ENCODE data around the gene AOC1. TPM values are rescaled to one million over a fixed set of nuclear protein-coding genes. Genes with fewer than 3 reads are reported as not detected.

The AOC1 gene
- total RNA-seq, 1 experiment from 2014 or later = 0.31 TPM

DNA sequence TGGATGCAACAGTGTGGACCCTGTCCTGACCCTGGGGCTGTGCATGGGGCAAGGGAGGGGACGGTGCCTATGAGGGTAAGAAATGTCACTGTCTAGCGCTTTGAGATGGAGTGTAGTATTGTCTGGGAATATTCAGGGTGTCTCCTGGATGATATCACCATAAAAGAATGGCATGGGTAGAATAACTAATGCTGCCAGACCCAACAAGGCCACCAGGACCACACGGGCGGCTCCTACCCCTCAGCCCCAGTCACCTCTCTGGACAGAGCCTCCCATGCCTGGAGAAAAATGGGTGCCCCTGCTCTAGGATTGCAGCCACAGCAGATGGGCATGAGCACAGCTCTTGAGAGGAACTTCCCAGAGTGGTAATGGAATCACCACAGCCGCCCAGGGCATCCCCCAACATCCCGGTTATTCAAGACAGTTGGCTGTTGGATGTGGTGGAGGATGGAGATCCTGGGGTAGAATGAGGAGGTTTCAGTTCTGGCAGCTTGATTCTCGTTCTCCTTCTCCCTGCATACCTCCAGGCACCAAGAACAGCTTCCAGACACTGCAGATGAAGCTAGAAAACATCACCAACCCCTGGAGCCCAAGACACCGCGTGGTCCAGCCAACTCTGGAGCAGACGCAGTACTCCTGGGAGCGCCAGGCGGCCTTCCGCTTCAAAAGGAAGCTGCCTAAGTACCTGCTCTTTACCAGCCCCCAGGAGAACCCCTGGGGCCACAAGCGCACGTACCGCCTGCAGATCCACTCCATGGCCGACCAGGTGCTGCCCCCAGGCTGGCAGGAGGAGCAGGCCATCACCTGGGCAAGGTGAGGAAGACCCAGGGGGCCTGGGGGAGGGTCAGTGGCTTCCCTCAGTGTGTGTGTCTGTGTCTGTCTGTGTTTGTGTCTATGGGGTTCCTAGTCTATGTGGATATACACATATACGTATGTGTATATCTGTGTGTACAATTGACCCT, 6.2 kb downstream of the AOC1 start:
- no peak for DNase-seq (ENCODE audit: low spot score)

DNA sequence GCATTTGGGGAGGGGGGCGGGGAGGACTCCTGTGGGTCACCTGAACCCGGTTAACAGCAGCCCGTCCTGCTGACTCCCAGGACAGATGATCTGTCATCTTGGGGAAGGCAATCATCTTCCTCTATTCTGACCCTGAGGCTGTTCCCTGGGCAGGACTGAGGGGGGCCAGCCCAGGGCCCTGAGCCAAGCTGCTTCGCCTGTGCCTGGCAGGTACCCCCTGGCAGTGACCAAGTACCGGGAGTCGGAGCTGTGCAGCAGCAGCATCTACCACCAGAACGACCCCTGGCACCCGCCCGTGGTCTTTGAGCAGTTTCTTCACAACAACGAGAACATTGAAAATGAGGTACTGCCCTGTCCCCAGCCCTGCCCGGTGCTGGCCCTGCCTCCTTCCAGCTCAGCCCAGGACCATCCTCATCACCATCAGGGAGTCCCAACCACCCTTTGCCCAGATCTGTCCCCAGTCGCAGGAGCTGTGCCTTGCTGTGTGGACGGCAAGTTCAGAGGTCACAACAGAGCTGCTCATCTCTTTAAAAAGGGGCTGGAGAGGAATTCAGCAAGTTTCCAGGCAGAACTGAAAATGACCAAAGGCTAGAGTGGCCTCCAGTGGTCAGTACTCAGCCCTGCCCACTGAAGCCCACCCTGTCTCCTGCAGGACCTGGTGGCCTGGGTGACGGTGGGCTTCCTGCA, 8.1 kb downstream of the AOC1 start:
- DNase-seq (ENCODE audit: low spot score) = no peak

DNA sequence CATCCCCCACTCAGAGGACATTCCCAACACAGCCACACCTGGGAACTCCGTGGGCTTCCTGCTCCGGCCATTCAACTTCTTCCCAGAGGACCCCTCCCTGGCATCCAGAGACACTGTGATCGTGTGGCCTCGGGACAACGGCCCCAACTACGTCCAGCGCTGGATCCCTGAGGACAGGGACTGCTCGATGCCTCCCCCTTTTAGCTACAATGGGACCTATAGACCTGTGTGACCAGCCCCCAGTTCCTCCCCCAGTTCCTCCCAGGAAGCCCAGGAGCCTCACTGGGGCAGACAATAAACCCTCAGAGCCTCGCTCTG, 8.6 kb downstream of the AOC1 start:
- DNase-seq (ENCODE audit: low spot score) = no peak

DNA sequence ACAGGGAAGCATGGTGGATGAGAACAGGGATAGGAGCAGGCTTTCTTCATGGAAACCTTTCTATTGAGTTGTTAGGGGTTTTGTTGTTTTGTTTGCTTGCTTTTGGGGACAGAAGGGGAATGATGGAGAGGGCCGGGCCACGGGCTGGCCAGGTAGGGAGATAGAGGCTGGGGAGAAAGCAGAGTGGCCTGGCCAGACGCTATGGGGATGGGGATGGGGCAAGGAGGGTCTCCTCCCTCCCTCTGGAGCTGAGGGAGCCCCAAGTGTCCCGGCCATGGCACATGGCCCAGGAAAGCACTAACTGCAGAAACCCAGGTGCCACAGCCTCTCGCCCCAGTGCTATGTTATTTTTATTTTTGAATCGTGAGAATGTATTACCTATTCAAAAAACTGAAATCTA, 10.0 kb downstream of the AOC1 start:
- no peak for DNase-seq (ENCODE audit: low spot score)

DNA sequence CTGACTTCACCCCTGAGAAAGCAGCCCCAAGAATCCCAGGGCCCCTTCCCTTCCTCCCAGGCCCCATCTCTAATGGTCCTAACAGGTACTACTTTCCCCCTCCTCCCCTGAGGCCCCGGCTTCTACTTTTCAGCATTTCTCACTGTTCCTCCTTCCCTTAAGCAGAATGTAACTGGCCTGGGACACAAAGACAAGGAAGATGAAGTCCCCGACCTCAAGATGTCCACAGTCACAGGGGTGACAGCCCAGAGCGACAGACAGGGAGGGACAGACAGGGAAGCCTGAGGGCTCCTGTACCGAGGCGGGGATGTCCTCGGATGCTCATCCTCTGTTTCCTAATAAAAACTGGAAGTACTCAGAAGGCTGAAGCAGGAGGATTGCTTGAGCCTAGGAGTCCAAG, 11.6 kb downstream of the AOC1 start:
- DNase-seq (ENCODE audit: low spot score) = no peak

DNA sequence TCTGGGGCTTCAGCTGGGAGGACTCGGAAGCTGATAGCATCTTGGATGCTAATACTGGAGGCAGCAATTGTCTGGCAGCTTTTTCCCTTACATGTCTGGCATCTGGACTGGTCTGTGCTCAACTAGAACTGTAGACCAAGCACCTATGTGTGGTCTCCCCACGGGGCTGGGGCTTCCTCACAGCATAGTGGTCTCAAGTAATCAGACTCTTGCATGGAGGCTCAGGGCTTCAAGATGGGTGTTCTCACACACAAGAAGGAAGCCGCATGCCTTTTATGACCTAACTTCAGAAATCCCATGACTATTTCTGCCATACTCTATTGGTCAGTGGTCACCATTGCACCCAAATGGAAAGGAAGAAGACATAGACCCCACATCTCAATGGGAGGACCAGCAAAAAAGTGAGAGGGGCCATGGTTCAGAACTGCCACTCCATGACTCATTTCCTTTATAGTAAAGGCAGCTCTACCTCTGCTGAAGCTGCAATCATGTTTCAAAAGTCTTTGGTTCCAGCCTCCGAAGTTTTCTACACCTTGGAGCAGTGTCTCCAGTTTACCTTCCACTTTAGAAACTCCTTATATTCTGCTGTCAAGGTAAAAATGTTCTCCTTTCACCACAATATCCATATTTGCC, 14.7 kb downstream of the AOC1 start:
- DNase-seq (ENCODE audit: low spot score) = no peak

DNA sequence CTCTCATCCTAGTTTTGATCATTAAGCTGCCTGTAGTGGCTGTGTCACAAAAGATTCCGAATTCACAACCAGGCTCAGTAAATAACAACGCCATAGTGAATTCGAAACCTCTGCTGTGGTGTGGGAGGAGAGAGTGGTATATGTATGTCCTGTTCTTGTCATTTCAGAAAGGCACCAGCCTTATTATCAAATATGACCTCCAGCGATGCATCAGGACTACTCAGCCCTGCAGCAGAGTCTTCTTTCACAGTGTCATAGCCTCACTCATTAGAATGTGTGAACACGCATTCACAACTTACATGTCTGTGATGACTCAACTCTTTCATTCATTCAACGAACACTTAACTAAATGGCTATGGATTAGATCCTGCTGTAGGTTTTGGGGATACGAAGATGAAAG, 15.3 kb downstream of the AOC1 start:
- no peak for DNase-seq (ENCODE audit: low spot score)

DNA sequence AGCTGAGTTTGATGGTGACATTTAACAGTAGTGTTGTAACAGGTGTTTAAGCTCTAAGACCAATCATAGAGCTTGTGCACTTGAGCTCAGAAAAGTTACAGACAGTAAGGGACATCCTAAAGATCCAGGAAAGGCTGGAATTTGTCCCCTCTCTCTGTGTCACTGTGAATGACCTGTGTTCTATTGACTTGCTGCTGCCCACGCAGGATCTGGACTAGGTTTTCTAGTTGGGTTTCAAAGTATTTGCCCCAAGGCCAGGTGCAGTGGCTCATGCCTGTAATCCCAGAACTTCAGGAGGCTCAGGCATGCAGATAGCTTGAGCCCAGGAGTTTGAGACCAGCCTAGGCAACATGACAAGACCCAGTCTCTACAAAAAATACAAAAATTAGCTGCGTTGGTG, 17.1 kb downstream of the AOC1 start:
- DNase-seq (ENCODE audit: low spot score) = no peak

DNA sequence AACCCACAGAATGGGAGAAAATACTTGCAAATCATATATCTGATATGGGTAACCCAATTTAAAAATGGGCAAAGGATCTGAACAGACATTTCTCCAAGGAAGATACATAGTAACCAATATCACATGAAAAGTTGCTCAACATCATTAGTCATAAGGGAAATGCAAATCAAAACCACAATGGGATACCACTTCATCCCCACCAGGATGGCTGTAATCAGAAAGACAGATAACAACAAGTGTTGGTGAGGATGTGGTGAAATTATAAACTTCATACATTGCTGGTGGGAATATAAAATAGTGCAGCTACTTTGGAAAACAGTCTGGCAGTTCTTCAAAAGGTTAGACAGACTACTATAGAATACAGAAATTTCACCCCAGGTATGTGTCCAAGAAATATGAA, 19.3 kb downstream of the AOC1 start:
- no peak for DNase-seq (ENCODE audit: low spot score)

DNA sequence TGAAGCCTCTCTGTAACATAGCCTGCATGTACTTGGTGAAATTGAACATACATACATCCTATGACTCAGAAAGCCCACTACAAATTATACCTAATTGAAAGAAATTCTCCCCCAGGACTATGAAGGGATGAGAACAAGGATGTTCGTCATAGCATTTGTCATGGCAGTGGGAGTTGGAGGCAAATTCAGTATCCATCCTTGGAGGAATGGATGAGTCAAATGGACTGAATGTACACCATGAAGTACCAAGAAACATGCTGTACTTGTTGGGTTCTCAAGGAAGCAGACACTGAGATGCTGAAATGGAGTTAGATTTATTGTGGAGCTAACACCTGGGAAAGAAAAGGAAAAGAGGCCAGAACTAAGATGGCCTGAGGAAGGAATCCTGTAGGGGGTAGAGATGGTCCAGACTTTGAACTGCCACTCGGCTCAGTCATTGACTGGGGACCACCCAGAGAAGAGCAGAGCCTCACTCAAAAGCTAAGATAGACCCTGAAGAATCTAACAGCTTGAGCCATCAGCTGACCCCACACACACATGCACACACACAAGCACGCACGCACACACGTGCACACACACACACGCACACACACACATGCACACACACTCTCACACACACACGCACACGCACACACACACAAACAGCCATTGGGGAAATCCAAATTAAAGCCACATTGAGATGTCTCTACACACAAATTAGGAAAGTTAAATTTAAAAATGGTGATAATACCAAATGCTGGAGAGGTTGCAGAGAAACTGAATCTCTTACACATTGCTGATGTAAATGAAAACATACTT, 22.3 kb downstream of the AOC1 start:
- no peak for DNase-seq (ENCODE audit: low spot score)

DNA sequence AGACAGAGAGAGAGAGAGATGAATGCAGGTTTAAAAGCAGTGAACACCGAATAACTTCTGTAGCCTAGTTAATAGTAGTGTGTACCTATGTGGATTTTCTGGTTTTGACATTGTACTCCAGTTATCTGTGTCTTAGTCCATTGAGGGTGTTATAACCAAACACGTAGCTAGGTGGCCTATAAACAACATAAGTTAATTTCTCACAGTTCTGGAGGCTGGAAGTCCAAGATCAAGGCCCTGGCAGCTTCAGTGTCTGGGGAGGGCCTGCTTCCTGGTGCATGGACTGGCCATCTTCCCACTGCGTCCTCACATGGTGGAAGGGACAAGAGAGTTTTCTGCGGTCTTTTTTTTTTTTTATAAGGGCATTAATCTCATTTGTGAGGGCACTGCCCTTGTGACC, 23.5 kb downstream of the AOC1 start:
- DNase-seq (ENCODE audit: low spot score) = peak; percentile 36

DNA sequence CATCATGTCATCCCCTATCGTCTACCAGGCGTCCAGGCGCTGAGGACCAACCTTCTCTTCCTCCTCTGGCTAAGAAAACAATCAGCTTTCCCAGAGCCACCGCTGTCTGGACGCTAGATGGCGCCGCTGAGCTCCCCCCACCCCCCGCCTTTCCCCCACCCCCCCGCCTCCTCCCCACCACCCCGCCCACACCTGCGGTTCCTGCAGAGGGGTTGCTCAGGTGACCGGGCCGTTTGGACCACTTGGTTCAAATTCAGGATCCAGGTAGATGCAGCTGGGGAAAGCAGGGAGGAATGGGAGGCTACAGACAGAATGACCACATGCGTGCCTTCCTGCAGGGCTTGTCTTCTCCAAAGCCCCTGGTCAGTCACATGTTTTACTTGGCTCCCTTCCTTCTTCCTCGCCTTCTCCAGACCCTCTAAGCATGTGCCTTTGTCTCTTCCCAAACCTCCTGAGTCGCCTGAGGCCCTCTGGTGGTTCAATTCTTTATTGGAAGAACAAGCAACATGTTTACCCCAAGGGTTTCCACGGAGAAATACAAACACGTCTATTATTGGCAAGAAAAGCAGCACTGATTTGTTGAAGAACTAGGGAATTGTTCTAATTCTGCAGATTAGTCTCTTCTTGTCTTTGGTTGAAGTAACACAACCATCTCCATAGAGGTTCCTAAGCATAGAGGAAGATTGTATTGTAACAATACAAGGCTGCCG, 24.7 kb downstream of the AOC1 start:
- peak; percentile 84 for DNase-seq (ENCODE audit: low spot score)

DNA sequence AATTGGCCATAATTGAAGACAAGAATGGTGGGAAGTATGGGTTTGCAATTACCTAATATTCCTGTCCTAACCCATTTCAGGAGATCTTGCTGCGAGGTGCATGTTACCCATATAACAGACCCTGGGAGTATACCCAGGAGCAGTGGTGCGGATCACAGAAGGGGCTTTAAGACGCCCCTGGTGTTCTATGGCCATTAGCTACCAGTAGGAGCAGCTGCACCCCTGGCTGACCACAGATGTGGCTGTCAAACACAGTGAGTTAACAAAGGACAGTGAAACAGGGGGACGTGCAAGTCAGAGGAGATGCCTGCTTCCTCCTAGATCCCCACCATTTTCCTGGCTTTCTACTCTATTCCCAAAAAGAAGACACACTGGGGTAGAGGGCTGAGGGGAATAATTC, 25.2 kb downstream of the AOC1 start:
- no peak for DNase-seq (ENCODE audit: low spot score)

DNA sequence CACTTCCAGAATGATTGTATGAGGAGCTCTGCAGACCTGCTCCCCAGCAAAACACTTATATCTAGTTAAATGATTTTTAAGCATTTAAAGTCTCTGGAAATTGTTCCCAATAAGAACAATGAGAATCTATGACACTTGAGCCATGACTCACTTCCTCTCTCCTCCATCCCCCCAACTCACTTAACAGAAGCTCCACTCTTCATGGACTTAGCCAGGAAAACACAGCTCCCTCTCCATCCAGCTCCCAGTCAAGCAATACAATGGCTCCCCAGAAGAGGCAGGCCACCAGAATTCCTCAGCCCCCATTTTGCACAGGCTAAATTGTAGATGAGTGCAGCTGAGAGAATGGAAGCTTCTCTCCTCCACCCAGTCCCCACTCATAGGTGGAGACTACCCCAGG, 27.0 kb downstream of the AOC1 start:
- no peak for DNase-seq (ENCODE audit: low spot score)

DNA sequence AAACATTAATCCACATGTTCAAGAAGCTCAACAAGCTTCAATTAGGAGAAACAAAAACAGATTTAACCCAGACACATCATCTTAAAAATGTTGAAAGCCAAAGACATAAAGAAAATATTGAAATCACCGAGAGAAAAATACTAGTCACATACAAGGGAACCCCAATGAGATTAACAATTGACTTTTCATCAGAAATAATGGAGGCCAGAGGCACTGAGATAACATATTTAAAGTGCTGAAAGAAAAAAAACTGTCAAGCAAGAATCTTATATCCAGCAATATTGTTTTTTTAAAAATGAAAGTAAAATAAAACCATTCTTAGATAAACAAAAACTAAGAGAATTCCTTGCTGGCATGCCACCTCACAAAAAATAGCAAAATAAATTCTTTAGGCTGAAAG, 28.9 kb downstream of the AOC1 start:
- no peak for DNase-seq (ENCODE audit: low spot score)

DNA sequence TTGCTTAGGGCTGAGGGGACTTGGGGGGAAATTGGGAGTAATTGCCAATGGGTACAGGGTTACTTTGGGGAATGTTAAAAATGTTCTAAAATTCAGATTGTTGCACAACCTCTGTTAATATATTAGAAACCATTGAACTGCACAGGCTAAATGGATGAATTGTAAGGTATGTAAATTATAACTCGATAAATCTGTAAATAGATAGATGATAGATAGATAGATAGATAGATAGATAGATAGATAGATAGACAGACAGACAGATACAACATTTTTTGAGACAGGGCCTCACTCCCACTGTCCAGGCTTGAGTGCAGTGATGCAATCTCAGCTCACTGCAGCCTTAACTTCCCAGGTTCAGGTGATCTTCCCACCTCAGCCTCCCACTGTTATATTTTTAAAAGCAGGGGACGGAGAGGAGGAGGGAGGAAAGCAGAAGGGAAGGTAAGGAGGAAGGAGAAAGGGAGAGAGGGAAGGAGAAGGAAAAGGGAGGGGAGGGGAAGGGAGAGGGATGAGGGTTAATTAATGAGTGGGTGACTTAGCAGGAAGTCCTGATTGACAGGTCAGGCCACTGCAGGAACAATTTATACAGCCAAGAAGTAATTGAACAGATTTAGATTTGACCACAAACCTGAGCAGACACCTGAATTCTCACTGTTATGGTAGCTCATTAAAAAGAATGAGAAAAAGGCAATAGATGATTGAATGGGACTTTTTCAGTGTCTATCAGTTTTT, 38.7 kb downstream of the AOC1 start:
- DNase-seq (ENCODE audit: low spot score) = no peak

DNA sequence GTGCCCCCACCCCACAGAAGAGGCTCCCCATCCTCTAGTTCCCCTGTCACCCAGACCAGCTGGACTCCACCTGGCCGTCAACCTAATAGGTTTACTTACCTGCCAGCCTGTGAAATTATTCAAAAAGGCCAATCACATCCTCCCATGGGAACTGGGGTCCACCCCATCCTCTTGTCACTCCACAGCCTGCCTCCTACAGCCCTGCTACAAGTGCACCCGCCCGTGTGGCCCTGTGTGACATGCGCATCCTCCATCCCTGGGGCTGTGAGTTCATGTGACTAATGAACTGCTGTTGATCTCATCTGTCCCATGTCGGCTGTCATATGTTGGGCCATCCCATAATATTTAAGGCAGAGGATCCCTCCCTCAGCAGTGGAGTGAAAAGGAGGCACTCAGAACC, 39.4 kb downstream of the AOC1 start:
- no peak for DNase-seq (ENCODE audit: low spot score)

DNA sequence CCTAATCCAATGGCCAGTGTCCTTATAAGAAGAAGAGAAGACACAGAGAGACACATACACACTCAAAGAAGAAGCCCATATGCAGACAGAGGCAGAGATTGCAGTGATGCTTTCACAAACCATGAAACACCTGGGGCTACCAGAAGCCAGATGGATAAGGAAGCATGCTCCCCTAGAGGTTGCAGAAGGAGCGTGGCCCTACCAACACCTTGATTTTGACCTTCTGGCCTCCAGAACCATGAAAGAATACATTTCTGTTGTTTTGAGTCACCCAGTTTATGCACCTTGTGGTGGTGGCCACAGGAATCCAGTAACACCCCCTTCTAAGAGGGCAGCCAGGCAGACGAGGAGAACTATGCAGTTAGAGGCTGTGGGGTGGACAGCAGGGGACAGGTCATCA, 43.5 kb downstream of the AOC1 start:
- no peak for DNase-seq (ENCODE audit: low spot score)

DNA sequence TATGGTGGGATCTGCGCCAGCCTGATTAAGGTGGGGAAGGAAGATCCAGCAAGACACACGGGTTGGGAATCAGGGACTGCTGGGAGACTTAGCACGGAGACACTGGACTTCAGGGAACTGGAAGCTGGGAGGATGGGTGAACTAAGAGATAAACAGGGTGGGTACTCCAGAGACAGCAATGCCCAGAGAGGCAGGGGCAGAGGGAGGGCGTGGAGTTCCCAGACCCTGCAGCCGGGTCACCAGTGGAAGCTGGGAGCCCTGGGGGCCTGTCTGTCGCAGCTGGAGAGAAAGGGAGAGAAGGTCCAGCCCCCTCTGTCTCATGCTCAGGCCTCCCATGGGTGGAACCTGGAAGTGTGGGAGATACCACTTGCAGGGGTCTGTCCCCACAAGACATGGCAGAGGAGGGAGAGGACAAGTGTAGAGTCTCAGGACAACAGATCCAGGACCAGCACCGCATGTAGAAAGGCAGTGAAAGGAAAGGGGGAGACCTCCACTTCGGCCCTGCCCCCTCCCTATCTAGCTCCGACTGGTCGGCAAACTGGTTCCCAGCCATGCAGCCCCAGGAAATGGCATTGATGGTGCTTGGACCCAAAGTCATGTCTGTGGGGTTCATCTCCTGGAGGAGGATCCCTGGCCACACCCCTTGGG, 44.4 kb downstream of the AOC1 start:
- DNase-seq (ENCODE audit: low spot score) = no peak
